HCT116 (cell line): ENCODE measurements around the gene SH3GL1. TPM values are rescaled to one million over a fixed set of nuclear protein-coding genes. Genes with fewer than 3 reads are reported as not detected.

ENCODE experiments used
- ATAC-seq: fragments of 200-7000 bp; cut with Tn5 transposase; 2 replicates; pipeline ENCODE4 v1.9.1; 2020; ENCODE audit warnings: mild to moderate bottlenecking, moderate library complexity
- BruUV-seq: library from RNA; stranded (reverse); fragments of 400-500 nt; replicated peaks from 2 replicates; lab custom pipeline; 2021; lab: Mats Ljungman, UMichigan
- CTCF ChIA-PET: fragments of 300-600 bp; sonication (Branson Sonifier 250); formaldehyde crosslinking; loops from one replicate; lab custom pipeline; 2021; ENCODE audit warnings: antibody characterized with exemption; lab: Charles Lee
- POLR2A ChIA-PET: fragments of 300-600, 350-600 bp; sonication (Branson Sonifier 250); formaldehyde crosslinking; loops from one replicate; lab custom pipeline; 2021; ENCODE audit warnings: antibody characterized with exemption; lab: Charles Lee
- RAD21 ChIA-PET, 2 experiments: fragments of 300-600 bp; sonication (Branson Sonifier 250); formaldehyde crosslinking; loops; one replicate each; lab custom pipeline; 2023; ENCODE audit warnings: low total read pairs in 2 of 2; ENCODE audit not compliant: uncharacterized antibody in 2 of 2, unreplicated experiment in 2 of 2, low non-redundant PET in 1 of 2; lab: Charles Lee
- DNase-seq: peaks from one replicate; pipeline ENCODE4 v3.0.0-alpha.2; 2010; ENCODE audit warnings: low read depth, low spot score
- H2AFZ ChIP-seq: fragments of 200-600 bp; shearing (Covaris generic), sonication (generic); 2 replicates; pipeline ENCODE4 v1.6.1; 2017; ENCODE audit warnings: low read depth, mixed run types, mixed read lengths, antibody characterized with exemption, low read length; ENCODE audit not compliant: poor library complexity, severe bottlenecking
- H3K27ac ChIP-seq: 2 replicates; pipeline ENCODE4 v1.5.1; 2012; ENCODE audit warnings: low read depth, low read length
- H3K27me3 ChIP-seq: fragments of 200-600 bp; sonication (generic); 2 replicates; pipeline ENCODE4 v1.6.1; 2016; ENCODE audit warnings: mixed run types, low read length, mixed read lengths; ENCODE audit not compliant: insufficient read depth
- H3K36me3 ChIP-seq, 2 experiments: fragments of 200-500 bp in 1 of 2; fragments of 200-600 bp in 1 of 2; sonication (Bioruptor generic) in 1 of 2; sonication (generic) in 1 of 2; 2 replicates each; pipeline versions ENCODE4 v1.5.1 to v1.6.1; 2014 to 2016; ENCODE audit warnings: low read length in 2 of 2, inconsistent platforms in 1 of 2, mixed read lengths in 1 of 2, mixed run types in 1 of 2; ENCODE audit not compliant: insufficient read depth in 2 of 2, control insufficient read depth in 1 of 2
- H3K4me1 ChIP-seq, 2 experiments: fragments of 200-600 bp in 1 of 2; sonication (generic) in 1 of 2; 2 replicates each; pipeline versions ENCODE4 v1.5.1 to v1.6.1; 2012 to 2017; ENCODE audit warnings: low read length in 2 of 2, inconsistent platforms in 1 of 2, mild to moderate bottlenecking in 1 of 2, mixed read lengths in 1 of 2, mixed run types in 1 of 2, moderate library complexity in 1 of 2; ENCODE audit not compliant: insufficient read depth in 2 of 2, control insufficient read depth in 1 of 2
- H3K4me2 ChIP-seq: fragments of 200-600 bp; sonication (generic); 2 replicates; pipeline ENCODE4 v1.6.1; 2017; ENCODE audit warnings: mixed run types, low read length, mixed read lengths
- H3K4me3 ChIP-seq, 2 experiments: fragments of 200-600 bp in 1 of 2; sonication (generic) in 1 of 2; replicated peaks in 1 of 2; 2 replicates each; pipeline ENCODE4 v1.5.1; 2011 to 2016; ENCODE audit warnings: low read length in 2 of 2, control low read depth in 1 of 2, low read depth in 1 of 2, mild to moderate bottlenecking in 1 of 2, mixed read lengths in 1 of 2, mixed run types in 1 of 2
- H3K79me2 ChIP-seq: fragments of 200-600 bp; sonication (generic); 2 replicates; pipeline ENCODE4 v1.6.1; 2017; ENCODE audit warnings: mild to moderate bottlenecking, mixed run types, low read length, moderate library complexity, mixed read lengths; ENCODE audit not compliant: insufficient read depth
- H3K9ac ChIP-seq: fragments of 200-600 bp; sonication (generic); 2 replicates; pipeline ENCODE4 v1.6.1; 2016; ENCODE audit warnings: low read length, mixed read lengths
- H3K9me2 ChIP-seq: fragments of 200-600 bp; sonication (generic), shearing (Covaris generic); 2 replicates; pipeline ENCODE4 v1.6.1; 2017; ENCODE audit warnings: mixed run types, mild to moderate bottlenecking, moderate library complexity; ENCODE audit not compliant: insufficient read depth
- H3K9me3 ChIP-seq, 2 experiments: fragments of 200-500 bp in 1 of 2; fragments of 200-600 bp in 1 of 2; sonication (Bioruptor generic) in 1 of 2; sonication (generic) in 1 of 2; 2 replicates each; pipeline ENCODE4 v1.6.1; 2014 to 2017; ENCODE audit warnings: low read length in 2 of 2, mixed read lengths in 2 of 2, inconsistent platforms in 1 of 2, low read depth in 1 of 2, mild to moderate bottlenecking in 1 of 2, mixed run types in 1 of 2, moderate library complexity in 1 of 2; ENCODE audit not compliant: control insufficient read depth in 1 of 2, insufficient read depth in 1 of 2
- H4K20me1 ChIP-seq: fragments of 200-600 bp; sonication (generic), shearing (Covaris generic); 2 replicates; pipeline ENCODE4 v1.6.1; 2017; ENCODE audit warnings: mixed run types, mild to moderate bottlenecking, moderate library complexity; ENCODE audit not compliant: insufficient read depth
- CBX3 ChIP-seq: IDR thresholded peaks from 2 replicates; pipeline ENCODE4 v1.6.1; 2012; ENCODE audit warnings: low read depth
- CEBPB ChIP-seq: IDR thresholded peaks from 2 replicates; pipeline ENCODE4 v1.6.1; 2012; ENCODE audit warnings: low read depth
- EGR1 ChIP-seq: IDR thresholded peaks from 2 replicates; pipeline ENCODE4 v1.6.1; 2012; ENCODE audit warnings: low read depth
- ELF1 ChIP-seq: IDR thresholded peaks from 2 replicates; pipeline ENCODE4 v1.6.1; 2012; ENCODE audit warnings: low read depth, borderline replicate concordance
- EZH2phosphoT487 ChIP-seq: fragments of 200-600 bp; IDR thresholded peaks from 2 replicates; pipeline ENCODE4 v1.6.1; 2018; ENCODE audit warnings: antibody characterized with exemption, borderline replicate concordance
- FOSL1 ChIP-seq: IDR thresholded peaks from 2 replicates; pipeline ENCODE4 v1.6.1; 2012; ENCODE audit warnings: low read depth
- JUND ChIP-seq: IDR thresholded peaks from 2 replicates; pipeline ENCODE4 v1.6.1; 2012
- POLR2A ChIP-seq: IDR thresholded peaks from 2 replicates; pipeline ENCODE4 v1.7.0; 2011; ENCODE audit warnings: borderline replicate concordance; ENCODE audit not compliant: insufficient read depth, insufficient read length; ENCODE audit errors: extremely low read depth
- POLR2AphosphoS5 ChIP-seq: IDR thresholded peaks from 2 replicates; pipeline ENCODE4 v1.6.1; 2011; ENCODE audit warnings: mild to moderate bottlenecking, low read depth, low read length, moderate library complexity
- RAD21 ChIP-seq: IDR thresholded peaks from 2 replicates; pipeline ENCODE4 v1.6.1; 2012; ENCODE audit warnings: low read depth, mild to moderate bottlenecking
- SRF ChIP-seq: IDR thresholded peaks from 2 replicates; pipeline ENCODE4 v1.6.1; 2012; ENCODE audit warnings: low read depth
- TCF7L2 ChIP-seq: IDR thresholded peaks from 2 replicates; pipeline ENCODE4 v1.7.0; 2011; ENCODE audit warnings: borderline replicate concordance, inconsistent platforms; ENCODE audit not compliant: insufficient read depth, insufficient read length; ENCODE audit errors: extremely low read depth
- YY1 ChIP-seq: IDR thresholded peaks from 2 replicates; pipeline ENCODE4 v1.6.1; 2011; ENCODE audit warnings: low read length, low read depth, moderate library complexity, mild to moderate bottlenecking; ENCODE audit not compliant: insufficient replicate concordance; ENCODE audit errors: extremely low read depth
- ZFX ChIP-seq: fragments of 450-650 bp; IDR thresholded peaks from 2 replicates; pipeline ENCODE4 v1.6.1; 2017
- ZNF274 ChIP-seq: fragments of 200-500 bp; sonication (Bioruptor generic); IDR thresholded peaks from 2 replicates; pipeline ENCODE4 v1.6.1; 2014; ENCODE audit warnings: mild to moderate bottlenecking, low read depth, low read length, inconsistent platforms
- intact Hi-C: fragments of 100-400 bp; cut with micrococcal nuclease; formaldehyde crosslinking; loops from 2 replicates; pipeline ENCODE4 v1.10.0; 2022
- total RNA-seq: library from RNA; stranded (reverse); gene quantifications from one replicate; pipeline ENCODE4 v1.2.1, GENCODE V29; 2021; ENCODE audit not compliant: unreplicated experiment
- TF ChIP-seq, protein P1 (sequence below): IDR thresholded peaks from 2 replicates; pipeline ENCODE4 v1.6.1; 2012; ENCODE audit warnings: low read depth
- TF ChIP-seq, protein P2 (sequence below): IDR thresholded peaks from 2 replicates; pipeline ENCODE4 v1.6.1; 2011; ENCODE audit warnings: mild to moderate bottlenecking, low read length, moderate library complexity; ENCODE audit not compliant: insufficient replicate concordance; ENCODE audit errors: extremely low read depth
- TF ChIP-seq, protein P3 (sequence below): IDR thresholded peaks from 2 replicates; pipeline ENCODE4 v1.6.1; 2012
- TF ChIP-seq, protein P4 (sequence below), 3 experiments: fragments of 200-600 bp in 1 of 3; sonication (generic) in 1 of 3; IDR thresholded peaks in 2 of 3; conservative IDR thresholded peaks in 1 of 3; 2 replicates each; pipeline ENCODE4 v1.5.1; 2012 to 2017; ENCODE audit warnings: low read depth in 2 of 3, low read length in 2 of 3, antibody characterized with exemption in 1 of 3, borderline replicate concordance in 1 of 3, control low read depth in 1 of 3, mild to moderate bottlenecking in 1 of 3, mixed read lengths in 1 of 3, mixed run types in 1 of 3, moderate library complexity in 1 of 3; ENCODE audit not compliant: insufficient read depth in 1 of 3
- TF ChIP-seq, protein P5 (sequence below): IDR thresholded peaks from 2 replicates; pipeline ENCODE4 v1.6.1; 2012

The SH3GL1 gene
- total RNA-seq, 1 experiment from 2014 or later = 86.0 TPM

DNA sequence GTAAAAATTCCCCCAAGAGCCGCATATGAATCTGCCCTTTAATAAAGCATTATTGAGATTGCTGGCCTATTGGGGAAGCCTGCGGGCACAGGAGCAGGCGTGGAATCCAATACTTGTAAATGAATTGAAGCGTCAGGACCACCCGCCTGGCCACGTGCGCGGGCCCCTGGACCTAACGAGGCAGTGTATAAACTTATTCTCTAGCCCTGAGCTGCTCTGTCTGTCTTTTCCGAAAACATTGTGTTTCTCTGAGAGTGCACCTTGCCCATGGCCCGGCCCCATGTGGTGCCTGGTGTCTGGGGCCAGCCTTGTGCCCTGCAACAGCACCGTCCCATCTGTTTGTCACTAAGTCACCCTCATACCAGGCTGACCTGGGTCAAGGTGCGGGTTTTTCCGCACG lies 42.8 kb upstream of the SH3GL1 start:
- Histone ChIP-seq H3K4me2 (no peak overlapping the region), H3K4me3 (no peak overlapping the region), H3K36me3 (peaks cover 9 to 20% of the 10 kb centered on the region in 2 experiments; a peak in 3 of 4 replicates), H3K27me3 (no peaks in the 10 kb centered on the region), H3K4me1 (no peaks in the 10 kb centered on the region), H3K9me3 (no peaks in the 10 kb centered on the region), H3K9me2 (no peaks in the 10 kb centered on the region), H3K79me2 (peaks cover 15% of the 10 kb centered on the region), H2AFZ (no peak overlapping the region), H3K27ac (no peak overlapping the region), H4K20me1 (no peaks in the 10 kb centered on the region), H3K9ac (no peak overlapping the region)
- no peak for DNase-seq
- ChIA-PET CTCF (no interaction called here), POLR2A (no interaction called here), RAD21 (no interaction called here)
- intact Hi-C loops = no loop called here
- TF ChIP-seq, protein P1, sequence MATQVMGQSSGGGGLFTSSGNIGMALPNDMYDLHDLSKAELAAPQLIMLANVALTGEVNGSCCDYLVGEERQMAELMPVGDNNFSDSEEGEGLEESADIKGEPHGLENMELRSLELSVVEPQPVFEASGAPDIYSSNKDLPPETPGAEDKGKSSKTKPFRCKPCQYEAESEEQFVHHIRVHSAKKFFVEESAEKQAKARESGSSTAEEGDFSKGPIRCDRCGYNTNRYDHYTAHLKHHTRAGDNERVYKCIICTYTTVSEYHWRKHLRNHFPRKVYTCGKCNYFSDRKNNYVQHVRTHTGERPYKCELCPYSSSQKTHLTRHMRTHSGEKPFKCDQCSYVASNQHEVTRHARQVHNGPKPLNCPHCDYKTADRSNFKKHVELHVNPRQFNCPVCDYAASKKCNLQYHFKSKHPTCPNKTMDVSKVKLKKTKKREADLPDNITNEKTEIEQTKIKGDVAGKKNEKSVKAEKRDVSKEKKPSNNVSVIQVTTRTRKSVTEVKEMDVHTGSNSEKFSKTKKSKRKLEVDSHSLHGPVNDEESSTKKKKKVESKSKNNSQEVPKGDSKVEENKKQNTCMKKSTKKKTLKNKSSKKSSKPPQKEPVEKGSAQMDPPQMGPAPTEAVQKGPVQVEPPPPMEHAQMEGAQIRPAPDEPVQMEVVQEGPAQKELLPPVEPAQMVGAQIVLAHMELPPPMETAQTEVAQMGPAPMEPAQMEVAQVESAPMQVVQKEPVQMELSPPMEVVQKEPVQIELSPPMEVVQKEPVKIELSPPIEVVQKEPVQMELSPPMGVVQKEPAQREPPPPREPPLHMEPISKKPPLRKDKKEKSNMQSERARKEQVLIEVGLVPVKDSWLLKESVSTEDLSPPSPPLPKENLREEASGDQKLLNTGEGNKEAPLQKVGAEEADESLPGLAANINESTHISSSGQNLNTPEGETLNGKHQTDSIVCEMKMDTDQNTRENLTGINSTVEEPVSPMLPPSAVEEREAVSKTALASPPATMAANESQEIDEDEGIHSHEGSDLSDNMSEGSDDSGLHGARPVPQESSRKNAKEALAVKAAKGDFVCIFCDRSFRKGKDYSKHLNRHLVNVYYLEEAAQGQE = no peak
- TF ChIP-seq SRF = no peak
- TF ChIP-seq, protein P2, sequence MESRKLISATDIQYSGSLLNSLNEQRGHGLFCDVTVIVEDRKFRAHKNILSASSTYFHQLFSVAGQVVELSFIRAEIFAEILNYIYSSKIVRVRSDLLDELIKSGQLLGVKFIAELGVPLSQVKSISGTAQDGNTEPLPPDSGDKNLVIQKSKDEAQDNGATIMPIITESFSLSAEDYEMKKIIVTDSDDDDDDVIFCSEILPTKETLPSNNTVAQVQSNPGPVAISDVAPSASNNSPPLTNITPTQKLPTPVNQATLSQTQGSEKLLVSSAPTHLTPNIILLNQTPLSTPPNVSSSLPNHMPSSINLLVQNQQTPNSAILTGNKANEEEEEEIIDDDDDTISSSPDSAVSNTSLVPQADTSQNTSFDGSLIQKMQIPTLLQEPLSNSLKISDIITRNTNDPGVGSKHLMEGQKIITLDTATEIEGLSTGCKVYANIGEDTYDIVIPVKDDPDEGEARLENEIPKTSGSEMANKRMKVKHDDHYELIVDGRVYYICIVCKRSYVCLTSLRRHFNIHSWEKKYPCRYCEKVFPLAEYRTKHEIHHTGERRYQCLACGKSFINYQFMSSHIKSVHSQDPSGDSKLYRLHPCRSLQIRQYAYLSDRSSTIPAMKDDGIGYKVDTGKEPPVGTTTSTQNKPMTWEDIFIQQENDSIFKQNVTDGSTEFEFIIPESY = no peak
- TF ChIP-seq ZFX = no peak
- TF ChIP-seq YY1 = no peak
- TF ChIP-seq ELF1 = no peak
- no peak for TF ChIP-seq RAD21
- TF ChIP-seq TCF7L2 = no peak
- TF ChIP-seq, protein P3, sequence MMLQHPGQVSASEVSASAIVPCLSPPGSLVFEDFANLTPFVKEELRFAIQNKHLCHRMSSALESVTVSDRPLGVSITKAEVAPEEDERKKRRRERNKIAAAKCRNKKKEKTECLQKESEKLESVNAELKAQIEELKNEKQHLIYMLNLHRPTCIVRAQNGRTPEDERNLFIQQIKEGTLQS = no peak
- no peak for TF ChIP-seq JUND
- TF ChIP-seq, protein P4, sequence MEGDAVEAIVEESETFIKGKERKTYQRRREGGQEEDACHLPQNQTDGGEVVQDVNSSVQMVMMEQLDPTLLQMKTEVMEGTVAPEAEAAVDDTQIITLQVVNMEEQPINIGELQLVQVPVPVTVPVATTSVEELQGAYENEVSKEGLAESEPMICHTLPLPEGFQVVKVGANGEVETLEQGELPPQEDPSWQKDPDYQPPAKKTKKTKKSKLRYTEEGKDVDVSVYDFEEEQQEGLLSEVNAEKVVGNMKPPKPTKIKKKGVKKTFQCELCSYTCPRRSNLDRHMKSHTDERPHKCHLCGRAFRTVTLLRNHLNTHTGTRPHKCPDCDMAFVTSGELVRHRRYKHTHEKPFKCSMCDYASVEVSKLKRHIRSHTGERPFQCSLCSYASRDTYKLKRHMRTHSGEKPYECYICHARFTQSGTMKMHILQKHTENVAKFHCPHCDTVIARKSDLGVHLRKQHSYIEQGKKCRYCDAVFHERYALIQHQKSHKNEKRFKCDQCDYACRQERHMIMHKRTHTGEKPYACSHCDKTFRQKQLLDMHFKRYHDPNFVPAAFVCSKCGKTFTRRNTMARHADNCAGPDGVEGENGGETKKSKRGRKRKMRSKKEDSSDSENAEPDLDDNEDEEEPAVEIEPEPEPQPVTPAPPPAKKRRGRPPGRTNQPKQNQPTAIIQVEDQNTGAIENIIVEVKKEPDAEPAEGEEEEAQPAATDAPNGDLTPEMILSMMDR (IDR thresholded peaks at IDR 0.05 in 2 of 3, conservative IDR thresholded peaks at IDR 0.05 in 1 of 3; ENCODE audit: borderline replicate concordance in 1 of 3, insufficient read depth in 1 of 3, low read depth in 2 of 3, low read length in 2 of 3) = no peak
- no peak for TF ChIP-seq CBX3
- no peak for TF ChIP-seq POLR2AphosphoS5
- TF ChIP-seq POLR2A = no peak
- TF ChIP-seq EGR1 = no peak
- no peak for TF ChIP-seq FOSL1
- TF ChIP-seq EZH2phosphoT487 = no peak
- no peak for TF ChIP-seq ZNF274
- TF ChIP-seq, protein P5, sequence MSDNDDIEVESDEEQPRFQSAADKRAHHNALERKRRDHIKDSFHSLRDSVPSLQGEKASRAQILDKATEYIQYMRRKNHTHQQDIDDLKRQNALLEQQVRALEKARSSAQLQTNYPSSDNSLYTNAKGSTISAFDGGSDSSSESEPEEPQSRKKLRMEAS = no peak
- no peak for TF ChIP-seq CEBPB
- ATAC-seq = no peak
- BruUV-seq = TSS peak; percentile 39
